DMS53 treated with DMSO at 0.1 percent for 48 hours (cell line): ENCODE results near the gene IER5L.
"Not testable (repeated sequence)": the region's sequence is repeated elsewhere in the genome, so short reads cannot be mapped to it uniquely, and the experiment has no call there.

Source experiments
- DNase-seq: peaks from one replicate; lab custom pipeline; 2025; ENCODE audit not compliant: unreplicated experiment; lab: John Stamatoyannopoulos, UW

The IER5L gene

DNA sequence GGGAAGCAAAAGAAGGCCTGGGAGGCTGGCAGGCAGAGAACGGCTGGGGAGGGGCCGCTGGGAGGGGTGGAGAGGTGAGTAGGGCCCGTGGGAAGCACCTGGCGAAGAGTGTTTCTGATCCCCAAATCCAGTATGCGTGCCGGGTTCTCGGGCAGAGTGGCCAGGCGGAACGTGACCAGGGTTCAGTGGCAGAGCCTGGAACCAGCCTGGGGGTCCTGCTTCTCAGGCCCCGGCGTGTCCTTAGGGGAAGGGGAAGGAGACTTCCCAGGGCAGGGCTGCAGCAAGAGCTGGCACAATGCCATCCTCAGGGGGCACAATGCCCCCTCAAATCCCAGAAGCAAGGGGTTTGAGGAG, 25.5 kb upstream of the IER5L start:
- DNase-seq = no peak

DNA sequence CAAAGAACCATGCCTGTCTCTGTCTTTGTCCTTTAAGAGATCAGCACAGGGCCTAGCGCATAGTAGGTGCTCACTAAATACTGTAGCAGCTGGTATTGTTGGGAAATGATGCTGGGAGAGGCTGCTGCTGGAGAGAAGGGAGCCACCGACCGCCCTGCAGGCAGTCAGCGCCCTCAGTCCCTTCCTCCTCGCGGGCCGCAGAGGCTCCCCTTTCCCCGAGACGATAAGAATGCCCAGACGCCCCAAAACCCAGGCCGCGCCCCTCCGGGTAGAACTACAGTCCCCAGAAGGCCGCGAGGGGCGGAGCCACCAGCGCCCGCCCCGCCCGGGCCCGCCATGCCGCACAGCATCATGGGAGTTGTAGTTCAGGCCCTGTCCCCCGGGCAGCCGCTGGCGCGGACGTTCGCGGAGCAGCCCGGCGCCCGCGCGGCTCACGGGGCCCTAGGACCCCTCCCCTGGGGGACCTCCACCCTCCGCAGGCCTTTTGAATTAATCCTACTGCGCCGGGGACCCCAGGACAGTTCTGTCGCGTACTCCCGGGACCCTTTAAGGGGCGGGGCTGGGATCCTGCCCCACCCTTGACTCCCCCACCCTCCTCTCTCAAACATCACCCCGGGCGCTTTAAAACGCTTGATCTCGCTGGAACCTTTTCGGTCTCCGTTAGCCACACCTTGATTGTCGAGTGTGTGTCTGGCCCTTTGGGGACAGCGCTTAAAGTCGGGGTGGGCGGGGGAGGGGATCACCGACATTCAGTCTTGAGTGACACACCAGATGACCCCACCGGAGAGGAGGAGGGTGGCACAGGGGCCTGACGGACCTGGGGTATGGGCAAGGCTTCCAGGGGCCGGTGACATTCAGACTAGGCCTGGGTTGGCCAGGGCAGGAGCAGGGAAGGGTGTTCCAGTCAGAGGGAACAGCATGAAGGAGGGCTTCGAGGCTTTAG, 24.8 kb upstream of the IER5L start:
- DNase-seq = peak; percentile 31

GRCh38 chr9:129201866-129202265, 23.8 kb upstream of the IER5L start:
- DNase-seq = no peak

- DNase-seq = no peak
Observed at GRCh38 chr9:129201289-129201688, 23.2 kb upstream of the IER5L start.

DNA sequence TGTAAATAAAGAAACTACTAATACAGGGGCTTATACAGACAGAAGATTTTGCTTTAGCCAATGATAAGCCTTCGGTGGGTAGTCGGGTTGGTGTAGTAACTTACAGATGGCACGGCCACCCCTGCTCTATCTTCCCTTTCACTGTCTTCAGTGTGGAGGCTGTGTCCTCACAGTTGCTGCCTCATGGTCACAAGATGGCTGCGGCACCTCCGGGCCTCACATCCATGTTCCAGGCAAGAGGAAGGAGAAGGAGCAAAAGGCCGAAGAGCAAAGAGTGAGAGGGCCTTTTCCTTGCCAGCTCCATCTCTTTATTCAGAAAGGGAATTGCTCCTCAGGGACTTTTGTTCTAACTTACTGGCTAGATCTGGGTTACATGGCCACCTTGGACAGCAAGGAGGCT, 22.2 kb upstream of the IER5L start:
- DNase-seq = no peak

GRCh38 chr9:129199044-129199435, 21.0 kb upstream of the IER5L start:
- DNase-seq = no peak

- DNase-seq = no peak
Observed at GRCh38 chr9:129198319-129199043, 20.4 kb upstream of the IER5L start.

GRCh38 chr9:129197978-129198318, 19.9 kb upstream of the IER5L start:
- DNase-seq = no peak

GRCh38 chr9:129197045-129197444, 19.0 kb upstream of the IER5L start:
- not testable (repeated sequence) for DNase-seq

GRCh38 chr9:129195606-129196005, 17.5 kb upstream of the IER5L start:
- DNase-seq = no peak

- DNase-seq = no peak
Observed at GRCh38 chr9:129194221-129194620, 16.2 kb upstream of the IER5L start.

DNA sequence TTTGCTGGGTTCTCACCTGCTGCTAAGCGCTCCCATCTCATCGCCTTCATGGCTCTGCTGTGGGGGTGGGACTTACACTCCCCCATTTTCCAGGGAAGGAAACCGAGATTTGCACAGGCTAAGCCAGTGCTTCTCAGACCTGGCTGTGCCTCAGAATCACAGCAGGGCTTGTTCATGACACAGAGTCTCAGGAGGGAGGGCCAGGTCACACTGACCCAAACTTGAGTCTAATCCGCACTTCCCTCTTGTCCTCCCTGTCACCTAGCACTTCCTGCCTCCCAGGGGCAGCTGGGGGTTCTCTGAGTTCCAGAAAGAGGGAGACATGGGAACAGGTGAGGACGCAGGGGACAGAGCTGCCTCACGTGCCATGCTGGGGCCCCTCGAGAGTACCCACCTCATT, 15.6 kb upstream of the IER5L start:
- no peak for DNase-seq

DNA sequence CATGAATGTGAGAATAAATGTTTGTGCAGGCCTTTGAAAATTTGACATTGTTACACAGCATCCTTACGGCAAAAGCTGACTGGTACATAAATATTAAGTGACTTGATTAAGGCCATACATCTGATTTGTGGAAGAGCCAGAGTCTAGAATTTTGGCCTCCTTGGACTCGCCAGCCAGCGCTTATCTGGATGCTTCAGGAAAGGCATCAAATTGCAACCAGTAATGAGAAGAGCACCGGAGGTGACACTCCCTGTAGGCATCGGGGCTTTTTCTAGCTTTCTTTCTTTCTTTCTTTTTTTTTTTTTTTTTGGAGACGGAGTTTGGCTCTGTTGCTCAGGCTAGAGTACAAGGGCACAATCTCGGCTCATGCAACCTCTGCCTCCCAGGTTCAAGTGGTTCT, 13.2 kb upstream of the IER5L start:
- no peak for DNase-seq

DNA sequence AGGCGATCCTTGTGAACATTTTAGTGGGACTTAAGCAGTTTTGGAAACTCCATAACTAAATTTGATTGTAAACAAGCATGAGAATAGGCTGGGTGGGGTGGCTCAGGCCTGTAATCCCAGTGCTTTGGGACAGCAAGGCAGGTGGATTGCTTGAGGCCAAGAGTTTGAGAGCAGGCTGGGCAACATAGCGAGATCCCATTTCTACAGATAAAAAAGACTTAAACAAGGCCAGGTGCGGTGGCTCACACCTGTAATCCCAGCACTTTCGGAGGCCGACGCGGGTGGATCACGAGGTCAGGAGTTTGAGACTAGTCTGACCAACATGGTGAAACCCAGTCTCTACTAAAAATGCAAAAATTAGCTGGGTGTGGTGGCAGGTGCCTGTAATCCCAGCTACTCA, 11.9 kb upstream of the IER5L start:
- not testable (repeated sequence) for DNase-seq

GRCh38 chr9:129187042-129187441, 9.0 kb upstream of the IER5L start:
- no peak for DNase-seq

DNA sequence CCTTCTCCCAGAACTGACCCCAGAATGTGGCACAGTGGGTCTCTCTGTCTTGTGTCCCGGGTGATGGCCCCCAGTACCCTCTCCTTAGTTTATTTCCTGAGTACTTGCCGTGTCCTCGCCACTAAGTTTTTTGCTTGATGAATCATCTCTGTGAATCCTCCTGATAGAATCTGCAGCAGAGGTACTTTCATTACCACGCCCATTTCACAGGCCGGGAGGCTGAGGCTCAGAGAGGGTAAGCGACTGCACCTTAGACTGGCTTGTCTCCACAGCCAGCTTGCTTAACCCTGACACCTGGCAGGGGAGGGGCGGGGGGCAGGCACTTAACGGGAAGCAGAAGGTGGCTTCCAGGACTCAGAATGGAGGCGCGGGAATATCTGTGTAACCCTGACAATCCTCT, 7.9 kb upstream of the IER5L start:
- no peak for DNase-seq

DNA sequence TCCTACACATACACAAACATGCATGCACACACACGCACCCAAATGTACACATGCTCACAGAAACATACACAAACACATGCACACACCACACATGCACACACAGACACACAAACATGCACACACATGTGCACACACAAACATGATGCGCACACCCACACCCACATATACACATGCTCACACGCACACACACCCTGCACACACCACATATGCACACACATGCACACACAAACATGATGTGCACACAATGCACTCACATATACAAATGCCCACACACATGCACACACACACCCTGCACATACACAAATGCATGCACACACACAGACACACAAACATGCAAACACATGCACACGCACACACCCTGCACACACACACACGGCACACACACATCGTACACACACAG, 7.3 kb upstream of the IER5L start:
- DNase-seq = no peak

DNA sequence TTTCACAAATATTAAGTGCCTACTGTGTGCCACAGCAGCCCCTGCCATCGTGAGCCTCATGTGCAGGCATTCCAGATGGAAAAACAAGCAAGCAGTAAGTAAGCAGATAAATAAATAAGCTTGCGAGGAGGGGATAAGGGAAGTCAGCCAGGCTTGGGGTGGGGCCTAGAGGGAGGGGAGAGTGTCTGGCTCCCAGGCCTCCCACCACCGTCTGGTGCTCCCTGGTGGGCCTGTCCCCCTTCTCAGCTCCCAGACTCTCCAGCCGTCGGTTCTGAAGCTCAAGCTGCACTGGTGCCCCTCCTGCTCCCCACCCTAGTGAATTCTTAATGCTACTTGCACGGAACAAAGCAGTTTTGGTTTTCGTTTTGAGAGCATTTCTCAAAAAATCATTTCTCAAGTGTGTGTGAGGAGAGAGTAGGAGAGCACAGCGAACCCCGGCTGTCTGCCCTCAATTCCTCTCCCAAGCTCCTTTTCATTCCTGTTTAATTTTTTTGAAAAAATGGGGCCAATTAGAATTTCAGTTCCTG, 6.6 kb upstream of the IER5L start:
- DNase-seq = no peak

DNA sequence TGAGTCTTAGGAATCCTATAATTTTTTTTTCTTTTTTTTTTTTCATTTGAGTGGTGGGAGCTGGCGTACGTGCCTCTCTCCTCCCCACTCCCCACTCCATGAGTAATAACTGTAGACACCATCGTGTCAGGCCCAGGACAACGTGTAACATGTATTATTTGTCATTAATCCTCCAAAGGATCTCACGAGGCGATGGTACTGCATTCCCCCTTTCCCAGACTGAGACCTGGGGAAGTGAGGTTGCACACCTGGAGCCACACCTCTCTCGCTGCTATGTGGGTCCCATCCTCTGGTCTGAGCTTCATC, 6.1 kb upstream of the IER5L start:
- DNase-seq = no peak

GRCh38 chr9:129183495-129184218, 5.6 kb upstream of the IER5L start:
- no peak for DNase-seq

GRCh38 chr9:129182625-129183494, 4.8 kb upstream of the IER5L start:
- DNase-seq = no peak
